Uterus (tissue), 2 donors: Measurements from ENCODE around the gene MBNL1.

ENCODE experiments used
- CTCF ChIP-seq, 4 experiments: fragments of 200-600 bp in 2 of 4; fragments of 450-650 bp in 2 of 4; sonication (generic) in 2 of 4; IDR thresholded peaks; one replicate each; pipeline ENCODE4 v1.5.1; 2016 to 2019; ENCODE audit warnings: antibody characterized with exemption in 4 of 4, mild to moderate bottlenecking in 2 of 4, moderate library complexity in 1 of 4
- POLR2A ChIP-seq, 2 donors: fragments of 450-650 bp; IDR thresholded peaks; one replicate each; pipeline ENCODE4 v1.6.1; 2016; ENCODE audit warnings: antibody characterized with exemption in 2 of 2, mild to moderate bottlenecking in 1 of 2, moderate library complexity in 1 of 2

- TF ChIP-seq CTCF (IDR thresholded peaks at IDR 0.05) (no peak), POLR2A (IDR thresholded peaks at IDR 0.05) (no peak)
Observed at GRCh38 chr3:152330559-152330958, 61.8 kb downstream of the MBNL1 start.
